ENCODE data around the gene TGFB1. TPM values are rescaled to one million over a fixed set of nuclear protein-coding genes. Genes with fewer than 3 reads are reported as not detected.

TGFB1 gene
- total and polyA plus RNA-seq, 9 of the 15 experiments (the other 6 are each of a cell fraction or from before 2014, with no cell fraction given), result 0.24 to 159 (median 17.2) TPM

- TF ChIP-seq SMC3 (conservative IDR thresholded peaks at IDR 0.05; ENCODE audit: insufficient read depth, low read depth, low read length) (peak; percentile 69), THRB (CRISPR knock-in tag; conservative IDR thresholded peaks at IDR 0.05) (peak; percentile 55; the same call in 1 of the 2 replicates), ZFPM2 (CRISPR knock-in tag; IDR thresholded peaks at IDR 0.05) (0 out of 2 replicates have a peak, but pooled peaks have one; percentile 23), HDGF (IDR thresholded peaks at IDR 0.05) (0 out of 2 replicates have a peak, but pooled peaks have one; percentile 16), ZNF507 (tag; conservative IDR thresholded peaks at IDR 0.05) (no peak), NEUROD1 (IDR thresholded peaks at IDR 0.05; ENCODE audit: borderline replicate concordance, low read depth, low read length, partially characterized antibody) (peak; percentile 24), RAD21 (CRISPR knock-in tag; conservative IDR thresholded peaks at IDR 0.05 in 1 of 2, IDR thresholded peaks at IDR 0.05 in 1 of 2) (peak; percentile 58 to 77), RHOXF2B (CRISPR knock-in tag; conservative IDR thresholded peaks at IDR 0.05) (peak; percentile 78; the same call in 1 of the 2 replicates), TBP (optimal IDR thresholded peaks at IDR 0.05; ENCODE audit: low read depth, low read length) (no peak), TEAD1 (CRISPR knock-in tag; IDR thresholded peaks at IDR 0.05) (peak; percentile 10 to 60; a peak in 2 of 4 replicates), E2F3 (CRISPR knock-in tag; IDR thresholded peaks at IDR 0.05) (no peak), MEF2A (IDR thresholded peaks at IDR 0.05; ENCODE audit: control insufficient read depth, low read depth, low read length) (no peak), POLR2G (IDR thresholded peaks at IDR 0.05; ENCODE audit: low read depth, low read length) (0 out of 2 replicates have a peak, but pooled peaks have one; percentile 8), OTX1 (CRISPR knock-in tag; IDR thresholded peaks at IDR 0.05) (peak; percentile 16; the same call in 1 of the 2 replicates), RCOR1 (IDR thresholded peaks at IDR 0.05; ENCODE audit: borderline replicate concordance in 1 of 2, low read depth in 2 of 2, low read length in 2 of 2) (0 out of 4 replicates have a peak, but pooled peaks of 1 of the 2 experiments have one; percentile 30), MAZ (CRISPR knock-in tag; conservative IDR thresholded peaks at IDR 0.05 in 1 of 2, IDR thresholded peaks at IDR 0.05 in 1 of 2) (peak; percentile 60 to 62; a peak in 2 of 4 replicates), ZBTB33 (CRISPR knock-in tag; IDR thresholded peaks at IDR 0.05) (peak; percentile 83; the same call in 1 of the 2 replicates), DPF2 (IDR thresholded peaks at IDR 0.05) (peak; percentile 20; the same call in 1 of the 2 replicates), CTCFL (IDR thresholded peaks at IDR 0.05; ENCODE audit: borderline replicate concordance, insufficient read depth, low read depth, low read length, poor library complexity, severe bottlenecking) (peak; percentile 97), JUND (IDR thresholded peaks at IDR 0.05; ENCODE audit: borderline replicate concordance, low read depth, low read length) (0 out of 2 replicates have a peak, but pooled peaks have one; percentile 25), JUND (tag; IDR thresholded peaks at IDR 0.05; ENCODE audit: borderline replicate concordance, low read depth, low read length) (no peak), POLR2AphosphoS2 (IDR thresholded peaks at IDR 0.05; ENCODE audit: low read length) (peak; percentile 94; the same call in 1 of the 2 replicates)
Measured at GRCh38 chr19:41308450-41309179, 45.1 kb downstream of the TGFB1 start (continued).
